ENCODE data around the gene TPO. TPM values are rescaled to one million over a fixed set of nuclear protein-coding genes. Genes with fewer than 3 reads are reported as not detected.

TPO gene
- total RNA-seq, 2 donors from 2014 or later, result not detected

DNA sequence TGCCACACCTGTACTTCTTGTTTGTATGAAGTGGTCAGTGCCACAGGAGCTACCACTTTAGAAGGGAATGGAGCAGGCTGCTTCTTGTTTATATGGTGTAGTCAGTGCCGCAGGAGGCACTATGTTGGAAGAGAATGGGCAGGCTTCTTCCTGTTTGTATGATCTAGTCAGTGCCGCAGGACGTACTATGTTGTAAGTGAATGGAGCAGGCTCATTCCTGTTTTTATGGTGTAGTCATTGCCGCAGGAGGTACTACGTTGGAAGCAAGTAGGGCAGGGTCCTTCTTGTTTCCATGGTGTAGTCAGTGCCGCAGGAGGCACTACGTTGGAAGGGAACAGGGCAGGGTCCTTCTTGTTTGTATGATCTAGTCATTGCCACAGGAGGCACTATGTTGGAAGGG lies 27.3 kb downstream of the TPO start:
- no peak overlapping the region for H3K9ac ChIP-seq (ENCODE audit: extremely low read depth, low read length, poor library complexity, severe bottlenecking)
- no peaks in the 10 kb centered on the region for H3K36me3 ChIP-seq (ENCODE audit: control insufficient read depth, insufficient read depth, low read length)
- no peak for DNase-seq
- no peaks in the 10 kb centered on the region for H3K4me1 Mint-ChIP-seq
- H3K27ac ChIP-seq (ENCODE audit: low read depth, low read length), result no peak overlapping the region
- H3K9me3 Mint-ChIP-seq, result no peaks in the 10 kb centered on the region
- H3K27me3 Mint-ChIP-seq (ENCODE audit: insufficient read depth), result peaks cover 3% of the 10 kb centered on the region
- no peak overlapping the region for H3K4me3 Mint-ChIP-seq
- H3K4me3 ChIP-seq (ENCODE audit: low read length), result no peak overlapping the region
- 85 to 94% methylated on average over 5 to 7 of the region's 7 CpGs for WGBS, 2 experiments (ENCODE audit: insufficient coverage in 1 of 2, insufficient read length in 1 of 2)
- H3K9me3 ChIP-seq (ENCODE audit: control insufficient read depth, low read length), result no peaks in the 10 kb centered on the region
- H3K4me1 ChIP-seq (ENCODE audit: control insufficient read depth, insufficient read depth, low read length), result no peaks in the 10 kb centered on the region
- no peaks in the 10 kb centered on the region for H3K36me3 Mint-ChIP-seq (ENCODE audit: low read depth)
- no peaks in the 10 kb centered on the region for H3K27me3 ChIP-seq (ENCODE audit: control insufficient read depth, insufficient read depth, low read length, poor library complexity, severe bottlenecking)
- TF ChIP-seq, protein P1, sequence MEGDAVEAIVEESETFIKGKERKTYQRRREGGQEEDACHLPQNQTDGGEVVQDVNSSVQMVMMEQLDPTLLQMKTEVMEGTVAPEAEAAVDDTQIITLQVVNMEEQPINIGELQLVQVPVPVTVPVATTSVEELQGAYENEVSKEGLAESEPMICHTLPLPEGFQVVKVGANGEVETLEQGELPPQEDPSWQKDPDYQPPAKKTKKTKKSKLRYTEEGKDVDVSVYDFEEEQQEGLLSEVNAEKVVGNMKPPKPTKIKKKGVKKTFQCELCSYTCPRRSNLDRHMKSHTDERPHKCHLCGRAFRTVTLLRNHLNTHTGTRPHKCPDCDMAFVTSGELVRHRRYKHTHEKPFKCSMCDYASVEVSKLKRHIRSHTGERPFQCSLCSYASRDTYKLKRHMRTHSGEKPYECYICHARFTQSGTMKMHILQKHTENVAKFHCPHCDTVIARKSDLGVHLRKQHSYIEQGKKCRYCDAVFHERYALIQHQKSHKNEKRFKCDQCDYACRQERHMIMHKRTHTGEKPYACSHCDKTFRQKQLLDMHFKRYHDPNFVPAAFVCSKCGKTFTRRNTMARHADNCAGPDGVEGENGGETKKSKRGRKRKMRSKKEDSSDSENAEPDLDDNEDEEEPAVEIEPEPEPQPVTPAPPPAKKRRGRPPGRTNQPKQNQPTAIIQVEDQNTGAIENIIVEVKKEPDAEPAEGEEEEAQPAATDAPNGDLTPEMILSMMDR (conservative IDR thresholded peaks at IDR 0.05), result no peak
- no peak overlapping the region for H3K27ac Mint-ChIP-seq

DNA sequence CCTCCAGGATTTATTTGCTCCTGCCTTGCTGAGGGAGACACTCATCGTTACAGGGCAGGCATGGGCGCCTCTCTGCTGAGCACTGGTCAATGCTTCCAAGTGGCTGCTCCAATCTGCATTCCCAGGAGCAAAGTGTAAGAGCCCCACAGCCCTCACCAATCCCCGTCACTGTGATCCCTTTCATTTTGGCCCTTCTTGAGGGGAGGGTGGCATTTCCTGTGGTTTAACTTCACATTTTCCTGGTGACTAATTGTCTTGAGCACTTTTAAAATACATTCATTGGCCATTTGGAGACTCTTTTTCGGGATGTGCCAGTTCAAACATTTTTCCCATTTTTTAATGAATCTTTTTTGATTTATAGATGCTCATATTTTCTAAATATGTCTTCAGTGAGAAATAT lies 33.0 kb downstream of the TPO start:
- no peaks in the 10 kb centered on the region for H3K36me3 Mint-ChIP-seq (ENCODE audit: low read depth)
- peaks cover 5% of the 10 kb centered on the region for H3K27me3 Mint-ChIP-seq (ENCODE audit: insufficient read depth)
- no peak overlapping the region for H3K27ac Mint-ChIP-seq

DNA sequence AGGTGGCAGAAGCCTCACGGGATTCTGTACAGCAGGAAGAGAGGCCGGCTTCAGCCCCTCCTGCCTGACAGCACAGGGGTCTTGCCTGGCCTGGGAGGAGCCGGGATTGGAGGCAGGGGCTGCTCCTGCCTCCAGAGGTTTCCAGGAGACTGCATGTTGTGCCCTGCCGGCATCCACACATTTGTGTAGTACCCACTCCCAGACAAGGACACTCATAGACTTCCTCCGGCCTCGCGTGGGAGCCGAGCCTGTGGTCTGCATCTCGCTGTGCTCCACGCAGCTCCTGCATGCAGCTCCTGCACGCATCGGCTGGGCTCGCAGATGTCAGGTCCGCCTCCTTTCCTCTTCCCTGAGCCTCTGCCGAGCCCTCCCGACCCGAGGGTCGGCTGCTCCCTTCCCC lies 34.7 kb downstream of the TPO start:
- Histone ChIP-seq H3K4me3 (ENCODE audit: low read length) (no peak overlapping the region), H3K4me1 (ENCODE audit: control insufficient read depth, insufficient read depth, low read length) (no peaks in the 10 kb centered on the region), H3K9me3 (ENCODE audit: control insufficient read depth, low read length) (no peaks in the 10 kb centered on the region), H3K9ac (ENCODE audit: extremely low read depth, low read length, poor library complexity, severe bottlenecking) (no peak overlapping the region), H3K27me3 (ENCODE audit: control insufficient read depth, insufficient read depth, low read length, poor library complexity, severe bottlenecking) (no peaks in the 10 kb centered on the region), H3K36me3 (ENCODE audit: control insufficient read depth, insufficient read depth, low read length) (no peaks in the 10 kb centered on the region), H3K27ac (ENCODE audit: low read depth, low read length) (no peak overlapping the region)
- H3K4me3 Mint-ChIP-seq, result no peak overlapping the region
- WGBS, 2 experiments (ENCODE audit: insufficient coverage in 1 of 2, insufficient read length in 1 of 2), result 54 to 78% methylated on average over 14 to 18 of the region's 18 CpGs
- TF ChIP-seq, protein P1 (conservative IDR thresholded peaks at IDR 0.05), result no peak
- no peak overlapping the region for H3K27ac Mint-ChIP-seq
- H3K27me3 Mint-ChIP-seq (ENCODE audit: insufficient read depth), result peaks cover 3% of the 10 kb centered on the region
- DNase-seq, result no peak
- H3K36me3 Mint-ChIP-seq (ENCODE audit: low read depth), result no peaks in the 10 kb centered on the region
- H3K4me1 Mint-ChIP-seq, result no peaks in the 10 kb centered on the region
- no peaks in the 10 kb centered on the region for H3K9me3 Mint-ChIP-seq

More for the DNA sequence above, 33.0 kb downstream of the TPO start:
- H3K27me3 ChIP-seq (ENCODE audit: control insufficient read depth, insufficient read depth, low read length, poor library complexity, severe bottlenecking), result no peaks in the 10 kb centered on the region
- H3K27ac ChIP-seq (ENCODE audit: low read depth, low read length), result no peak overlapping the region
- TF ChIP-seq, protein P1 (conservative IDR thresholded peaks at IDR 0.05), result no peak
- Mint-ChIP-seq H3K9me3 (no peaks in the 10 kb centered on the region), H3K4me3 (no peak overlapping the region), H3K4me1 (no peaks in the 10 kb centered on the region)
- 85 to 89% methylated on average over 2 to 4 of the region's 4 CpGs for whole genome bisulfite sequencing, 2 experiments (ENCODE audit: insufficient coverage in 1 of 2, insufficient read length in 1 of 2)
- no peaks in the 10 kb centered on the region for H3K36me3 ChIP-seq (ENCODE audit: control insufficient read depth, insufficient read depth, low read length)
- DNase-seq, result no peak
- H3K9ac ChIP-seq (ENCODE audit: extremely low read depth, low read length, poor library complexity, severe bottlenecking), result no peak overlapping the region
- H3K4me1 ChIP-seq (ENCODE audit: control insufficient read depth, insufficient read depth, low read length), result no peaks in the 10 kb centered on the region
- H3K9me3 ChIP-seq (ENCODE audit: control insufficient read depth, low read length), result no peaks in the 10 kb centered on the region
- H3K4me3 ChIP-seq (ENCODE audit: low read length), result no peak overlapping the region
